Stimulated activated CD4-positive, alpha-beta T cell treated with anti-CD3 and anti-CD28 coated beads, Interleukin-4, amount 100 ng/mL, for 48 hours (primary cell): ENCODE results near the gene VGF.
A peak's percentile ranks its signal among the peaks of the same experiment; 100 is the strongest.
"Not testable (repeated sequence)": the region's sequence is repeated elsewhere in the genome, so short reads cannot be mapped to it uniquely, and the experiment has no call there.

Experiments
- DNase-seq, 2 donors: peaks; one replicate each; pipeline ENCODE4 v3.0.0-alpha.2; 2020; ENCODE audit warnings: low read depth in 2 of 2

The VGF gene

GRCh38 chr7:101137651-101138212, 27.6 kb downstream of the VGF start:
- no peak for DNase-seq

DNA sequence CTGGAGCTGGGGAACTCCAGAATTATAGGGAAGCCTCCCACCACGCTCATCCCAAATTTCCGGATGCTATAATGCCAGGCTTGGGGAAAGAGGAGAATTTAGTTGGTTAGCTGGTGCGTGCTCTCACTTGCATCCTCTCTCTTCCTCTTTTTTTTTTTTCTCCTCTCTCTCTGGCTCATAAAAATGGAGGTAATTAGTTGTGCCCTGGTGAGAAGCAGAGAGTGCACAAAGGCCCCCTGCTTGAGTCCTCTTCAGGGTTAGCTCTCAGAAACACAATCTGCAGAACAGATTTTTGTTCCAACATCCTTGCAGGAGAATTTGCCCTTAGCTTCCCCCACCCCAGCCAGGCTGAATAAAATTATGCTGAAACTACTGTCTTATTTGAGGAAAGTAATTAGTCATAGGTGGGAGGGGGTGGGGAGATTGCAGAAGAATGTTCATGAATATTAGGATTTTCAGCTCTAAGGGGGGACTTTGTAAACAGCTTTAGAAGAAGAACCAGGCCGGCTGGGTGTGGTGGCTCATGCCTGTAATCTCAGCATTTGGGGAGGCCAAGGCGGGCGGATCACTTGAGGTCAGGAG, 30.9 kb downstream of the VGF start:
- DNase-seq = no peak

- no peak for DNase-seq
Measured at GRCh38 chr7:101133621-101134398, 31.6 kb downstream of the VGF start.

DNA sequence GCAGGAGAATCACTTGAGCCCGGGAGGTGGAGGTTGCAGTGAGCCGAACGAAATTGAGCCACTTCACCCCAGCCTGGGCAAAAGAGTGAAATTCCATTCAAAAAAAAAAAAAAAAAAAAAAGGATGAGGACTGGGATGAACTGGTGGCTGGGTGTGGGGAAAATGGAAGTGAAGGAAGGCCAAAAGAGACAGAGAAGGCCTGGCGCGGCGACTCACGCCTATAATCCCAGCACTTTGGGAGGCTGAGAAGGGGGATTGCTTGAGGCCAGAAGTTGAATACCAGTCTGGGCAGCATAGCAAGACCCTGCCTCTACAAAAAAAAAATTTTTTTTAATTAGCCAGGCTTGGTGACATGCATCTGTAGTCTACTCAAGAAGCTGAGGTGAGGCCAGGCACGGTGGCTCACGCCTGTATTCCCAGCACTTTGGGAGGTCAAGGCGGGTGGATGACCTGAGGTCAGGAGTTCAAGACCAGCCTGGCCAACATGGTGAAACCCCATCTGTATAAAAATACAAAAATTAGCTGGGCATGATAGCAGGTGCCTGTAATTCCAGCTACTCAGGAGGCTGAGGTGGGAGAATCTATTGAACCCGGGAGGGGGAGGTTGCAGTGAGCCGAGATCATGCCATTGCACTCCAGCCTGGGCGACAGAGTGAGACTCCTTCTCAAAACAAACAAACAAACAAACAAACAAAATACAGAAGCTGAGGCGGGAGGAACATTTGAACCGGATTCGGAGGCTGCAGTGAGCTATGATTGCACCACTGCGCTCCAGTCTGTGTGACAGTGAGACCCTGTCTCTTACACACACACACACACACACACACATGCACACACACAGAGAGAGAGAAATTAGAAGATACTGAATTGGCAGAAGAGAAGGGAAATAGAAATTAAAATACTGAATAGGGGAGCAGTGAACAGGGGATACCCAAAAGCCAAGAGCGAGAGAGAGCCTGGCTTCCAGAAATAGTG, 32.5 kb downstream of the VGF start:
- not testable (repeated sequence) for DNase-seq

- DNase-seq = no peak
Measured at GRCh38 chr7:101129603-101130117, 35.7 kb downstream of the VGF start.

GRCh38 chr7:101128040-101128834, 37.1 kb downstream of the VGF start:
- DNase-seq = no peak

GRCh38 chr7:101127460-101128039, 37.8 kb downstream of the VGF start:
- DNase-seq = no peak

DNA sequence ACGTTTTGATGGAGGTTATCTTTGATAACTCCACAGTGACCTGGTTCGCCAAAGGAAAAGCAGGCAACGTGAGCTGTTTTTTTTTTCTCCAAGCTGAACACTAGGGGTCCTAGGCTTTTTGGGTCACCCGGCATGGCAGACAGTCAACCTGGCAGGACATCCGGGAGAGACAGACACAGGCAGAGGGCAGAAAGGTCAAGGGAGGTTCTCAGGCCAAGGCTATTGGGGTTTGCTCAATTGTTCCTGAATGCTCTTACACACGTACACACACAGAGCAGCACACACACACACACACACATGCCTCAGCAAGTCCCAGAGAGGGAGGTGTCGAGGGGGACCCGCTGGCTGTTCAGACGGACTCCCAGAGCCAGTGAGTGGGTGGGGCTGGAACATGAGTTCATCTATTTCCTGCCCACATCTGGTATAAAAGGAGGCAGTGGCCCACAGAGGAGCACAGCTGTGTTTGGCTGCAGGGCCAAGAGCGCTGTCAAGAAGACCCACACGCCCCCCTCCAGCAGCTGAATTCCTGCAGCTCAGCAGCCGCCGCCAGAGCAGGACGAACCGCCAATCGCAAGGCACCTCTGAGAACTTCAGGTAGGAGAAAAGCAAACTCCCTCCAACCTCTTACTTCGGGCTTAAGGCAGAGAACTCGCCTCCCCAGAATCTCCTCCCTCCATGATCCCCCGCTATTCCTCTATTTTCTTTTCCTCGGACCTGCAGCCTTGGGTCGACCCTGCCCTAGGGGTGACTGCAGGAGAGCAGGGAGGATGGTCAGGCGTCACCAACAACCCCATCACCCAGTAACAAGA, 38.5 kb downstream of the VGF start, which contains the start of gene SERPINE1:
SERPINE1 (plus strand) TSS at position 454 of the 809 bp plus-strand sequence. CDS start 1,290 bp downstream, outside the sequence.
- peak in 1 of 2 donors; percentile 13 for DNase-seq

DNA sequence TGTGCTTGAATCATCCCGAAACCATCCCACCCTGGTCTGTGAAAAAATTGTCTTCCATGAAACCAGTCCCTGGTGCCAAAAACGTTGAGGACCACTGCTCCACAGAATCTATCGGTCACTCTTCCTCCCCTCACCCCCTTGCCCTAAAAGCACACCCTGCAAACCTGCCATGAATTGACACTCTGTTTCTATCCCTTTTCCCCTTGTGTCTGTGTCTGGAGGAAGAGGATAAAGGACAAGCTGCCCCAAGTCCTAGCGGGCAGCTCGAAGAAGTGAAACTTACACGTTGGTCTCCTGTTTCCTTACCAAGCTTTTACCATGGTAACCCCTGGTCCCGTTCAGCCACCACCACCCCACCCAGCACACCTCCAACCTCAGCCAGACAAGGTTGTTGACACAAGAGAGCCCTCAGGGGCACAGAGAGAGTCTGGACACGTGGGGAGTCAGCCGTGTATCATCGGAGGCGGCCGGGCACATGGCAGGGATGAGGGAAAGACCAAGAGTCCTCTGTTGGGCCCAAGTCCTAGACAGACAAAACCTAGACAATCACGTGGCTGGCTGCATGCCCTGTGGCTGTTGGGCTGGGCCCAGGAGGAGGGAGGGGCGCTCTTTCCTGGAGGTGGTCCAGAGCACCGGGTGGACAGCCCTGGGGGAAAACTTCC, 39.2 kb downstream of the VGF start:
- no peak for DNase-seq

DNA sequence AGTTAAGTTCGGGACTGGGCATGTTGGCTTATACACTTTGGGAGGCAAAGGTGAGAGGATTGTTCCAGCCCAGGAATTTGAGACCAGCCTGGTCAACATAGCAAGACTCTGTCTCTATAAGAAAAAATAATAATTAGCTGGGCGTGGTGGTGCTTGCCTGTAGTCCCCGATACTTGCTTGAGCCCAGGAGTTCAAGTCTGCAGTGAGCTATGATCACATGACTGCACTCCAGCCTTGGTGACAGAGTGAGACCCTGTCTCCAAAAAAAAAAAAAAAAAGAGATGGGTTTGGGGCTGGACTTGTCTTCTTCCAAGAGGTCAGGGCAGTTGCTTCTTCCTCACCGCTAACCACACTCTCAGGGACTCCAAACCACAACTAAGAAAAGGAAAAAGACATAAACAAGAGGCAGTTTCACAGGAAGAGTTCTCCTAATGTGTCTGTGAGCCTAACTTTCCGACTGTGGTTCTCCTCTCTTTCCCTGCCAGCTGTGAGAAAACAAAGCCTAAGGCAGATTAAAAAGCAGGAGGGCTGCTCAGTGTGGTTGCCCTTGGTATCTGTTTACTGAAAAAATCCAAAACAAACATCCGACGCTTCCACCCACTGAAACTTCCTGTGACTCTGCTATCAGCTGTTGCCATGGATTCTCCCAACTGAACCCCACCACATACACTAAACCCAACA, 40.9 kb downstream of the VGF start:
- DNase-seq = no peak

GRCh38 chr7:101123703-101124068, 41.7 kb downstream of the VGF start:
- DNase-seq = no peak

DNA sequence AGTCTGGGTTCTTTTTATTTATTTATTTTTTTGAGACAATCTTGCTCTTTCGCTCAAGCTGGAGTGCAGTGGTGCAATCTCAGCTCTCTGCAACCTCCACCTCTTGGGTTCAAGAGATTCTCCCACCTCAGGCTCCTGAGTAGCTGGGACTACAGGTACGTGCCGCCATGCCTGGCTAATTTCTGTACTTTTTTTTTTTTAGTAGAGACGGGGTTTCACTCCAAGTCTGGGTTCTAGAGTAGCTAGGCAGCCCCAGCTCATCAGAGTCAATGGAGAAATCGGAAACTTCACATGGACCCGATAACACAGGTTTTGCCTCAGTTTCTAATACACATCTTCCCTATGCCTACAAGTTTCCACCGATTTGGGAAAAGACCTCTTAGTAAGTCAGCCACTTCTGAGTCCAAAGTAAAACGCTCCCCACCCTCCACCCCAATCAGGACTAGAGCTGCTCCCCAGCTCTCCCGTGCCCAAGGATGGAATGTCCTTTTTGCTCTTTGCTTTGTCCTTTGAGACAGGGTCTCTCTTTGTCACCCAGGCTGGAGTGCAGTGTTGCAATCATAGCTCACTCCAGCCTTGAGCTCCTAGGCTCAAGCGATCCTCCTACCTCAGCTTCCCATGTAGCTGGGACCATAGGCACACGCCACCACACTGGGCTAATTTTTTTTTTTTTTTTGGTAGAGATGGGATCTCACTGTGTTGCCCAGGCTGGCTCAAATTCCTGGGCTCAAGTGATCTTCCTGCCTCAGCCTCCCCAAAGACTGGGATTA, 42.3 kb downstream of the VGF start:
- DNase-seq = no peak

DNA sequence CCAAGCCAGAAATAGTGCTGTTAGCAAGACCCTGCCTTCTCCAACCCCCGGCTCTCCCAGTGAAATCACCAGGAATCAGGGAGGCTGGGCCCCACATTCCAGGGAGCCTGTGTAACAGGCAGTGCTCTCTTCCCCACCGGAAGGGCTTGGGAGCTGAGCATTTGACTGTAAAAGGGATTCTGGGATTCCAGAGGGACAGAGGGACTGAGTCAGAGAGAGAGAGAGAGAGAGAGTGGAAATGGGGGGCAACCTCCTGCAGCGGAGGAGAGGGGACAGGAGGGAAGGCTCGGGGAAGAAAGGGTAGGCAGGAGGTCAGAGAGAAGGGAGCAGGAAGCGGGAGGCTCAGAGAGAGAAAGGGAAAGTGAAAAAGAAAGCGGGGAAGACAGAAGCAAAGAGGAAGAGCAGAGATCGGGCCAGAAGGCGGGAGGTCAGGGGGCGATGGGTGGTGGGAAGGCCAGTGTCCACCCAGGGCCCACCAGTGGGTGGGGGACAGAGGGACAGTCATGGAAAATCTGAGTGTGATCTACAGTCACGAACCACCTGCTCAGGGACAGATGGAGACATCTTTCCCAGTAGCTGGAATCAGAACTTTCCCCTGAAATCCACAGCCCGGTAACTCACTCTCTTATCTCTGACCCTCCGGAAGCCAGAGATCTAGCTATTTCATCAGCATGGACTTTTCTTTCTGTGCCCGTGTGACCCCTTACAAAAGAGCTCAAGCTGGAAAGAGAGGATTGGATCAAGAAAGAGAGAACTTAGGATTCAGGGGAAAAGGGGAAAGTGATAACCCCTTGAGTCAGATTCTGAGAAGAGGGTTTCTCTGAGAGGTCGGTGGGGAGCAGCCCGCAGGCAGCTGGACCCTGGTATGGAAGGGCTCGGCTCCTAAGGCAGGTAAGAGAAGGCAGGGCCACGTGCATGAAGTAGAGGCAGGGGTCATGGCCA, 43.1 kb downstream of the VGF start:
- no peak for DNase-seq

GRCh38 chr7:101121631-101121990, 43.8 kb downstream of the VGF start:
- not testable (repeated sequence) for DNase-seq

DNA sequence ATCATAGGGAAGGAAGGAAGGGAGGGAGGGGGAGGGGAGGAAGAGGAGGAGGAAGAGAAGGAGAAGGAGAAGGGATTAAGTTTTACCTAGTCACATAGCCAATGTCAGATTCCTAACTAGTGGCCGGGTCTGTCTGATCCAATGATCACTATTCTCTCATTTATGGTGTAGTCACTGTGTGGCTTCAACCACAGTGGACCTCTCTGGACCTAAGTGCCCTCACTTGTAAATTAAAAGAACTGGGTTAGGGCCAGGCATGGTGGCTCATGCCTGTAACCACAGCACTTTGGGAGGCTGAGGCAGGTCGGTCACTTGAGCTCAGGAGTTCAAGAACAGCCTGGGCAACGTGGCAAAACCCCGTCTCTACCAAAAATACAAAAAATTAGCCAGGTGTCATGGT, 45.1 kb downstream of the VGF start:
- DNase-seq = no peak

- DNase-seq = no peak
Measured at GRCh38 chr7:101119876-101120275, 45.5 kb downstream of the VGF start.

DNA sequence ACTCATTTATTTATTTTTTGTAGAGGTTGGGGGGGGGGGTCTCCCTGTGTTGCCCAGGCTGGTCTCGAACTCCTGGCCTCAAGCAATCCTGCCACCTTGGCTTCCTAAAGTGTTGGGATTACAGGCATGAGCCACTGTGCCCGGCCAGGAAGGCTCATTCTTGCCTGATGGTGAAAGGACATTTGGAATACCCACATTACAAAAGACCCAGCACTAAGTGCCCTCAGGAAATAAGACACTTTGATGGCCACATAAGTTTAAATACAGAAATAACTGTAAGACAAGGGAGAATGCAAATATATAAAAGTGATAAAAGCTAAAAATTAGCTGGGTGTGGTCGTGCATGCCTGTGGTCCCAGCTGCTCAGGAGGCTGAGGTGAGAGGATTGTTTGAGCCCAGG, 46.5 kb downstream of the VGF start:
- DNase-seq = no peak
